GM12872 (cell line): ENCODE results near the gene ITPR2.

Experiments used
- TF ChIP-seq, protein P1 (sequence below): IDR thresholded peaks from 3 replicates; pipeline ENCODE4 v1.5.1; 2011; ENCODE audit warnings: low read depth, mild to moderate bottlenecking, low read length, moderate library complexity; ENCODE audit not compliant: insufficient read depth

The ITPR2 gene

DNA sequence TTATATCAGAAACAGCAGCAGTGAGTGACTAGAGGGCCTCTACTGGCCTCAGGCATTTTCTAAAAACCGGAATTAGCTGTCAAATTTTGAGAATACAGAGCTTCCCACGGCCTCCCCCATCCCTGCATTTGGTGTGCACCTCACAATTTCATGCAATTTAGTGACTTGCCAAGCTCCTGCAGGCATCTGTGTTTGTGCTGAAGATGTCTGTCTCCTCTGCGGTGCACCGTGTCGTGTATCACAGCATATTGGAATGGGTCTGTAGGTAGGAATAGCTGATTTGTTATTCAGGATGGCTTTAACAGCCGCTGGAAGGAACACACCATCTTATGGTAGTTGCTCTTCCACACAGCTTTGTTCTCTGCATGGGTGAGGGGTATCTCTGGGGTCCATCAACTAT lies 497.3 kb downstream of the ITPR2 start:
- TF ChIP-seq, protein P1, sequence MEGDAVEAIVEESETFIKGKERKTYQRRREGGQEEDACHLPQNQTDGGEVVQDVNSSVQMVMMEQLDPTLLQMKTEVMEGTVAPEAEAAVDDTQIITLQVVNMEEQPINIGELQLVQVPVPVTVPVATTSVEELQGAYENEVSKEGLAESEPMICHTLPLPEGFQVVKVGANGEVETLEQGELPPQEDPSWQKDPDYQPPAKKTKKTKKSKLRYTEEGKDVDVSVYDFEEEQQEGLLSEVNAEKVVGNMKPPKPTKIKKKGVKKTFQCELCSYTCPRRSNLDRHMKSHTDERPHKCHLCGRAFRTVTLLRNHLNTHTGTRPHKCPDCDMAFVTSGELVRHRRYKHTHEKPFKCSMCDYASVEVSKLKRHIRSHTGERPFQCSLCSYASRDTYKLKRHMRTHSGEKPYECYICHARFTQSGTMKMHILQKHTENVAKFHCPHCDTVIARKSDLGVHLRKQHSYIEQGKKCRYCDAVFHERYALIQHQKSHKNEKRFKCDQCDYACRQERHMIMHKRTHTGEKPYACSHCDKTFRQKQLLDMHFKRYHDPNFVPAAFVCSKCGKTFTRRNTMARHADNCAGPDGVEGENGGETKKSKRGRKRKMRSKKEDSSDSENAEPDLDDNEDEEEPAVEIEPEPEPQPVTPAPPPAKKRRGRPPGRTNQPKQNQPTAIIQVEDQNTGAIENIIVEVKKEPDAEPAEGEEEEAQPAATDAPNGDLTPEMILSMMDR = no peak

DNA sequence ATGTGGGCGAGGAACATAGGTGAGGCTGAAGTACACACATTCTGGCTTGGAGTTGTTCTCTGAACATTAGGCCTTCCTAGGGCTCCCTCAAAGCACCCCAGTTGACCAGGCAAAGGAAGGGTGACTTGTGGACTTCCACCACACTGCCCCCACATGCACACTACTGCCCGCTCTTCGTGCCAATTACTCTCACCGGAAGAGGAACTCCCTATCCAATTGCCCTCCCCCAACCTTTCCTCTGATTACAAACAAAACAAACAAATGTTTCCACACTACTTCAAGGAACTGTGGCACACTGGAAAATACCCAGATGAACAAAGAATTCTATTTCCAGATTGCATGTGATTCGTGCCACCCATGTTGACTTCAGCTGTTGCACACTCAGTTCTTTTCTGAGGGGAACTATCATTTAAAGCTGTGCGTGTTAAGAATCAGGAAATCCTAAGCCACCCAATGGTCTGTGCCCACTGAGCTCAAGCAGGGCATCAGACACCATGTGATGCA lies 498.3 kb downstream of the ITPR2 start:
- TF ChIP-seq, protein P1 = no peak

DNA sequence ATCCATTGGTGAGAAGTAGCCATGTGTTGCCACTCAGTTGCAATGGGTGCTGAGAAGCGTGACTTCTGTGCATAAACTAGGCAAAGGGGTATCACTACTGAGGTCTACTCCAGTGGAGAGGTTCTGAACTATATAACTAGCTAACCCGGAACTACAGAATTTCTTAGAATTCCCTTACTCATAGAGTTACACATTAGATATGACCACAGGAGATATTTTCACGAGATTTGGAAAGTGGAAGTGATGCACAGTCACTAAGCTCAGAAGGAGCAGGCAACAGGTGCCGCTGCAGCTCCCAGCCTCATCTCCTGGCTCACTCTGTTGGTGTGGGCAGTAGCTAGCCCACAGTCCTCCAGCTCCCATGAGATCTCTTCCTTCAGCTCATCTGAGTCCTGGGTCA lies 501.0 kb downstream of the ITPR2 start:
- TF ChIP-seq, protein P1 = no peak

DNA sequence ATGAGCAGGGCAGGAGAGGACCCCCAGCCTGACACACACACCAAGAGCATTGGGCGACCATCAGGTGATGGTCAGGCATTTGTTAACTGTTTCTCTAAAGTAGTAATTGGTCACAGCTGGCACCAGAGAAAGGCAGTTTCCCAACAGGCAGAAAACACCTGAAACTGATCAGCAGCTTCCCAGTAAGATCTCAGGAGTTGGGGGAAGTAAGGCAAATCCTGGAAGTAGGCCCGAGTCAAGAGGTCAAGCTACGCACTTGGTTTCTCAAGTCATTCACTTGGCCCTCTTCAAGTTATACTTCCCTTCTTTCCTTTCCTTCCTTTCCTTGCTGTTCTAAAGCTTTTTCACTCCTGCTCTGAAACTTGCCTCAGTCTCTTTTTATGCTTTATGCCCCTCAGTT lies 501.9 kb downstream of the ITPR2 start:
- TF ChIP-seq, protein P1 = no peak

DNA sequence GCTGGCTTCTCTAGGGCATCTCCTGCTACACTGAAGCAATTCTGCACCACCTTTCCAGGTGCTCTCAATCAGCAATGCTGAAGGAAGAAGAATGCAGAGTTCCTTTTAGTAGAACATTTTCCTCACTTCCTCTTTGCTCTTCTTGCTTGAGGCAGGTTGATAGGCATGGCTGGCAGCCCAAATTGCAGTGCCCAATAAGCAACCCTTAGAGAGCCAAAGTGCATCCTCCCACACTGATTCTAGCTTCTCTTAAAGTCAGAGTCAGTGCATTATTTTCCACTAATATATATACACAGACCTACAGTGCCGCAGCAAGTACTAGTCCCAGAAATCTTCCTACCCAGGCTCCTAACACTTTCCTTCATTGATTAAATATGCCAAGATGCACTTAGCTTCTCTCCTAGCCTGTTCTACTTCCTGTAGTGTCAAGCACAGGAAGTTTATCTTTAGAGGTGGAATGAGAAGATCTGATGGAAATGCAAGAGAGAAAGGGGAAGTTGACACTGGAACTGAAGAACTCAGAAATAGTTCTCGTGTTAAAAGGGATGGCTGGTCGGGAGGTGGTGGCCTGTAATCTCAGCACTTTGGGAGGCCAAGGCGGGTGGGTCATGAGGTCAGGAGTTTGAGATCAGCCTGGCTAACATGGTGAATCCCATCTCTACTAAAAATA lies 504.9 kb downstream of the ITPR2 start:
- TF ChIP-seq, protein P1 = no peak

DNA sequence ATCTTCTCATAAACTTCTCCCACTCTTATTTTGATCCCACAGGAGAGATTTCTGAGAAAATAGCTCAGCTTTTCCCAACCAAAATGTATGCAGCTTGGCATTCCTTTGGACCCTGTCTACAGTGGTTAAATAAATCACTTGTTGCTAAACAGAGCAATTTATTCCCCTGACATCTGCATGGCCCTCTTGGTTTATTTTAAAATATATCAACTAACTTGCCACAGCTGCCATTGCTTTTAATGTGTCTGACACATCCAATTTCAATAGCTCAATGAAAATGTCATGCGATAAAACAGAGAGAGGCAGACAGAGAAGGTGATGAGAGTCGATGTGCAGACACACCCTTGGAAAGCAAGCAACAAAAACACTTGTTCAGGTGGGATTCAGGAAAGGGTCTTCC lies 509.3 kb downstream of the ITPR2 start:
- TF ChIP-seq, protein P1 = no peak

DNA sequence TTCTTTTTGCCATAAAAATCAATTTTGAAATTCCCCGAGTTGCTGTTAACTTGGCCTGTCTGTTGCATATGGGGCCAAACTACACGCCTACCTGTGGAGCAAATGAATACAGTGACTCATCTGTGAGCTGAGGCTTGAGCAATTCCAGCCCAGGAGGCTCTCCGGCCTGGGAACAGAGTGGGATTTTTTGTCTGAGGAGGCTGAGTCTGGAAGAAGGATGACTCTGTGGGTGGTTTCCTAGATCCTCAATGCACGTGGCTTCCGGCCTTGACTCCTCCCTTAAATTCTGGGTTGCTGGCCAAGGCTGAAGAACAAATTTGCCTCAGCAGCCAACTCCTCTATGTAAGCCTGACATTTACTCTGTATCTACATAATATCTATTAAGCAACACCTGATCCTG lies 513.5 kb downstream of the ITPR2 start:
- TF ChIP-seq, protein P1 = no peak
